Measurements from ENCODE around the gene PER3. TPM values are rescaled to one million over a fixed set of nuclear protein-coding genes. Genes with fewer than 3 reads are reported as not detected.
A peak's percentile ranks its signal among the peaks of the same experiment; 100 is the strongest.

PER3 gene
- total and polyA plus RNA-seq, 9 of the 15 experiments (the other 6 are each of a cell fraction or from before 2014, with no cell fraction given), result 11.9 to 22.5 (median 14.6) TPM

- TF ChIP-seq ZNF445 (CRISPR knock-in tag; IDR thresholded peaks at IDR 0.05; ENCODE audit: low read depth) (no peak), PURB (CRISPR knock-in tag; IDR thresholded peaks at IDR 0.05; ENCODE audit: low read depth) (no peak), ZNF280B (CRISPR knock-in tag; IDR thresholded peaks at IDR 0.05) (no peak), NCOA1 (IDR thresholded peaks at IDR 0.05; ENCODE audit: low read depth) (peak; percentile 65; the same call in 1 of the 2 replicates), CREBBP (IDR thresholded peaks at IDR 0.05; ENCODE audit: low read depth, low read length) (no peak), ZNF316 (IDR thresholded peaks at IDR 0.05) (peak; percentile 46), LCOR (CRISPR knock-in tag; IDR thresholded peaks at IDR 0.05) (0 out of 2 replicates have a peak, but pooled peaks have one; percentile 31), STAT6 (CRISPR knock-in tag; IDR thresholded peaks at IDR 0.05) (no peak), ZNF224 (CRISPR knock-in tag; IDR thresholded peaks at IDR 0.05) (no peak), ETV6 (IDR thresholded peaks at IDR 0.05; ENCODE audit: borderline replicate concordance in 1 of 2, low read depth in 2 of 2, low read length in 1 of 2) (peak; percentile 43 to 71; a peak in 3 of 4 replicates), ETV6 (CRISPR knock-in tag; IDR thresholded peaks at IDR 0.05; ENCODE audit: borderline replicate concordance) (no peak), DNMT1 (IDR thresholded peaks at IDR 0.05) (no peak), BRD4 (IDR thresholded peaks at IDR 0.05) (peak; percentile 42; the same call in 1 of the 2 replicates), KLF16 (IDR thresholded peaks at IDR 0.05) (no peak), ZBTB34 (CRISPR knock-in tag; IDR thresholded peaks at IDR 0.05) (no peak), DACH1 (IDR thresholded peaks at IDR 0.05; ENCODE audit: partially characterized antibody) (no peak), PTBP1 (IDR thresholded peaks at IDR 0.05; ENCODE audit: low read depth, low read length) (no peak), ZNF324 (CRISPR knock-in tag; IDR thresholded peaks at IDR 0.05) (0 out of 2 replicates have a peak, but pooled peaks have one; percentile 36), GTF2F1 (IDR thresholded peaks at IDR 0.05; ENCODE audit: low read depth, low read length) (no peak), KLF6 (CRISPR knock-in tag; IDR thresholded peaks at IDR 0.05; ENCODE audit: borderline replicate concordance) (peak; percentile 15; the same call in 1 of the 2 replicates), ZNF165 (CRISPR knock-in tag; IDR thresholded peaks at IDR 0.05; ENCODE audit: borderline replicate concordance) (no peak), TEAD1 (CRISPR knock-in tag; IDR thresholded peaks at IDR 0.05) (0 out of 4 replicates have a peak, but pooled peaks of 1 of the 2 experiments have one; percentile 51), FOSL1 (tag; conservative IDR thresholded peaks at IDR 0.05) (0 out of 2 replicates have a peak, but pooled peaks have one; percentile 25), TCFL5 (CRISPR knock-in tag; conservative IDR thresholded peaks at IDR 0.05) (no peak), NR3C1 (CRISPR knock-in tag; IDR thresholded peaks at IDR 0.05) (no peak)
Observed at GRCh38 chr1:7827126-7827955, 43.2 kb downstream of the PER3 start (continued).

Measured in K562 (cell line).